Peyer's patch (tissue), 4 donors: Measurements from ENCODE around the gene SAAL1.

Source experiments
- POLR2A ChIP-seq, 2 donors: fragments of 450-650 bp; IDR thresholded peaks; one replicate each; pipeline ENCODE4 v1.5.1; 2017; ENCODE audit warnings: antibody characterized with exemption in 2 of 2, mild to moderate bottlenecking in 2 of 2, moderate library complexity in 2 of 2
- TF ChIP-seq, protein P1 (sequence below), 6 experiments: fragments of 450-650 bp in 4 of 6; fragments of 200-600 bp in 2 of 6; sonication (generic) in 1 of 6; IDR thresholded peaks; one replicate each; pipeline ENCODE4 v1.5.1; 2017 to 2019; ENCODE audit warnings: antibody characterized with exemption in 6 of 6, mild to moderate bottlenecking in 3 of 6, moderate library complexity in 1 of 6

DNA sequence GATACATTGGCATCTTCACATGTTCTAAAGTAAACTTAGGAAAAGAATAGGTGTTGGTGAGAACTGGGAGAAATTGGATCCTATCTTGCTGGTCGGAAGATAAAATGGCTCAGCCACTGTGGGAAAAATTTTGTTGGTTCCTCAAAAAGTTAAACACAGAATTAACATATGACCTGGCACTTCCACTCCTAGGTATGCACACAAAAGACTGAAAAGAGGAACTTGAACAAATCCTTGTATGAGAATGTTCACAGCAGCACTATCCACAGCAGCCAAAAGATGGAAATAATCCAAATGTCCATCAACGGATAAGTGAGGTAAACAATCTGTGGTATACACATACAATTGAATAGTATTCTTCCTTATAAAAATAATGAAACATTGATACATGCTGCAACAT, 55.0 kb downstream of the SAAL1 start:
- no peak for TF ChIP-seq POLR2A (IDR thresholded peaks at IDR 0.05)
- TF ChIP-seq, protein P1, sequence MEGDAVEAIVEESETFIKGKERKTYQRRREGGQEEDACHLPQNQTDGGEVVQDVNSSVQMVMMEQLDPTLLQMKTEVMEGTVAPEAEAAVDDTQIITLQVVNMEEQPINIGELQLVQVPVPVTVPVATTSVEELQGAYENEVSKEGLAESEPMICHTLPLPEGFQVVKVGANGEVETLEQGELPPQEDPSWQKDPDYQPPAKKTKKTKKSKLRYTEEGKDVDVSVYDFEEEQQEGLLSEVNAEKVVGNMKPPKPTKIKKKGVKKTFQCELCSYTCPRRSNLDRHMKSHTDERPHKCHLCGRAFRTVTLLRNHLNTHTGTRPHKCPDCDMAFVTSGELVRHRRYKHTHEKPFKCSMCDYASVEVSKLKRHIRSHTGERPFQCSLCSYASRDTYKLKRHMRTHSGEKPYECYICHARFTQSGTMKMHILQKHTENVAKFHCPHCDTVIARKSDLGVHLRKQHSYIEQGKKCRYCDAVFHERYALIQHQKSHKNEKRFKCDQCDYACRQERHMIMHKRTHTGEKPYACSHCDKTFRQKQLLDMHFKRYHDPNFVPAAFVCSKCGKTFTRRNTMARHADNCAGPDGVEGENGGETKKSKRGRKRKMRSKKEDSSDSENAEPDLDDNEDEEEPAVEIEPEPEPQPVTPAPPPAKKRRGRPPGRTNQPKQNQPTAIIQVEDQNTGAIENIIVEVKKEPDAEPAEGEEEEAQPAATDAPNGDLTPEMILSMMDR (IDR thresholded peaks at IDR 0.05) = no peak
